Fibroblast of the aortic adventitia (primary cell): ENCODE data around the gene TMEM184B. TPM values are rescaled to one million over a fixed set of nuclear protein-coding genes. Genes with fewer than 3 reads are reported as not detected.

Source experiments
- DNase-seq: peaks from one replicate; pipeline ENCODE4 v3.0.0-alpha.2; 2010; ENCODE audit warnings: low read depth
- H3K4me3 ChIP-seq: 2 replicates; pipeline ENCODE4 v1.5.1; 2011; ENCODE audit warnings: low read depth, mild to moderate bottlenecking, control low read depth, low read length, moderate library complexity
- total RNA-seq: library from RNA; depleted of rRNA; stranded (reverse); fragments of >200 nt; gene quantifications from 2 replicates; pipeline ENCODE4 v1.2.3, GENCODE V29; 2012; ENCODE audit warnings: low replicate concordance
- TF ChIP-seq, protein P1 (sequence below): IDR thresholded peaks from 2 replicates; pipeline ENCODE4 v1.5.1; 2011; ENCODE audit warnings: mild to moderate bottlenecking, low read length, control low read depth, inconsistent platforms; ENCODE audit not compliant: insufficient read depth

The TMEM184B gene
- total RNA-seq, 1 donor = 46.0 TPM

DNA sequence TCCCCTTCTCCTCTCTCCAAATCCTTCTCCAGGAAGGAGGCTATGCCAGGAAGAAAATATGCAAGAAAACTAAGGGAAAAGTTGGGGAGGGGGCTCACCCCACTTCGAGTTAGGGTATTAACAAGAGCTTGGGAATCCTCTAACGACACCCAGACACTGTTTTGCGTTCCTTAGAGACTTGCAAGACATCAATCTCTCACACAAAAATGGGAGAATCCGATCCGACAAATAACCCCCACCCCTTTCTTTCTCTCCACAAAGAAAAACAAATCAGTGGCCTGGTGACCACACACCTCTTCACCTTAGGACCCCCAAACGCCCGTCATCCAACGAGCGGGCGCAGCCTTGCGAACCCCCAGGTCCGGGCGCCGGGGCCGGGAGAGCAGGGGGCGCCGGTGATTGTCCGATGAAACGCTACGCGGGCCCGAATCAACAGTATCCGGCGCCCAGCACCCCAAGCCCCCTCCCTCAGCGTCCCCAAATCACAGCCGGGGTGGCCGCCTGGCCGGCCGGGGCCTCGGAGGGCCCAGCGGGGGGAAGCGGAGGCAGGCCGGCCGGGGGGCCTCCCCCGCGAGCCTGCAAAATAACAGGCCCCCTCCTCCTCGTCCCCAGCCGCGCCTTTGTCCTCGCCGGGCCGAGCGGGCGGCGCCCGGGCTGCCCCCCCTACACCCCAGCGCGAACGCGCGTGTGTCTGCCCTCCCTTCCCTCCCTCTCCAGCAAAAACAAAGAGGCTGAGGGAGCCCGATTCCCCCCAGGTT is 43.7 kb upstream of the TMEM184B start:
- DNase-seq = peak; percentile 58
- peak overlapping the region; percentile 80 for H3K4me3 ChIP-seq
- TF ChIP-seq, protein P1, sequence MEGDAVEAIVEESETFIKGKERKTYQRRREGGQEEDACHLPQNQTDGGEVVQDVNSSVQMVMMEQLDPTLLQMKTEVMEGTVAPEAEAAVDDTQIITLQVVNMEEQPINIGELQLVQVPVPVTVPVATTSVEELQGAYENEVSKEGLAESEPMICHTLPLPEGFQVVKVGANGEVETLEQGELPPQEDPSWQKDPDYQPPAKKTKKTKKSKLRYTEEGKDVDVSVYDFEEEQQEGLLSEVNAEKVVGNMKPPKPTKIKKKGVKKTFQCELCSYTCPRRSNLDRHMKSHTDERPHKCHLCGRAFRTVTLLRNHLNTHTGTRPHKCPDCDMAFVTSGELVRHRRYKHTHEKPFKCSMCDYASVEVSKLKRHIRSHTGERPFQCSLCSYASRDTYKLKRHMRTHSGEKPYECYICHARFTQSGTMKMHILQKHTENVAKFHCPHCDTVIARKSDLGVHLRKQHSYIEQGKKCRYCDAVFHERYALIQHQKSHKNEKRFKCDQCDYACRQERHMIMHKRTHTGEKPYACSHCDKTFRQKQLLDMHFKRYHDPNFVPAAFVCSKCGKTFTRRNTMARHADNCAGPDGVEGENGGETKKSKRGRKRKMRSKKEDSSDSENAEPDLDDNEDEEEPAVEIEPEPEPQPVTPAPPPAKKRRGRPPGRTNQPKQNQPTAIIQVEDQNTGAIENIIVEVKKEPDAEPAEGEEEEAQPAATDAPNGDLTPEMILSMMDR = no peak

DNA sequence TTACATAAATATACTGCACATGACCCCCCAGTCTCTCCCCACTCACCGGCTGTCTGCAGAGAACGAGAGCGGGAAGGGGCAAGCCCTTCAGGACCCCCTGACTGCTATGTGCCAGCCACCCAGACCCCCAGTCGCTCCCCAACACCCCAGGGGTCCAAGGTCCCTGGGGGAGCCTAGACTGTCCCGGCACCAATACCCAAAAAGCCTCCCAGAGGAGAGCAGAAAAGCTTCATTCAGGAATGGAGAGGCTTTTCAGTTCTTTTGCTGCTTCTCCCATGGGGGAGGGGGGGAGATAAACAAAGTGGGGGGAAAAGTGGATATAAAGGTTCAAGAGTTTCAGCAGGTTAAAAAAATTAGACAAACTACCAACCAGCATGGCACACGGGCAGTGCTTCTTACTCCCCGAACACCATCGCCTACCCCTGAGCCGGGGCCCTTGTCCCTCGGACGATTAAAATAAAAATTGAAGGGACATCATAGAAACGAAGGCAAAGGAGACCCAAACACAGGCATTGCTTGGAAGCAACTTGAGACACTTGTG is 43.1 kb upstream of the TMEM184B start:
- H3K4me3 ChIP-seq = peak overlapping the region; percentile 80
- no peak for DNase-seq
- TF ChIP-seq, protein P1 = no peak

DNA sequence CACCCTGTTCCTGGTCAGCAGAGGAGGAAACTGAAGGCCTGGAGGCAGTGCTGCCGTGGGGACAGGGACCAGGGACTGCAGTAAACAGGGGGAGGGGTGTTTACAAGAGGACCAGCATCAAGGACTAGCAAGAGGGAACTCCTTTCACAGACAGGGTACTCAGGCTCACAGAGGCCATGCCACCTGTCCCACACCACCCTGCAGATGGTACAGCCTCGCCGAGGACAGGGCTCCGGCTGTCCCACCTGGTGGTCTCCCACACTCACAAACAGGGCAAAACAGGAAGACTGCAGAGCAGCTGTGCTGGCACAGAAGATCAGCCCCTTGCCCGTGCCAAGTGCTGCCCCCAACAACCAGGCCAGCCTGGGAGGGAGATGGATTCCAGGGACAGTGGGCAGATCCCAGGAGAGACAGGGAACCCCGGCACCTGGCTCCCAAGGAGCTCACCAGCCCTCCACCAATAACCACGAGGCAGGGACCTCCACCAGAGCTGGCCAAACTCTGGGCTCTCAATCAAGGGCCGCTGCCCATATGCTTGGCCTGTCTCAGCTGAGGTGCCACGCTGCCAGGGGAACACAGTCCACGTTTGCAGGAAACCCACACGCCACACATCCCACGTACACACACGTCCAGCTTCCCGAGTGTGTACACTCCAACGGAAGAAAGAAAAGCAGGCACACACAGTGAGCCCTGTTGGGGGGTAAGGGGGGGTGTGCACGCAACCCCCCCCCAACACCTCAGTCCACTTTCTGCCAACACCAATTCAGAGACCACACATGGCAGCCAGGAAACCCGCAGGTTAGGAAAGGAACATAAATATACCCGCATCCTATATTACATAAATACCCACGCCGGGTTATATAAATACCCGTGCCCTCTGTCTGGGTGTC is 42.4 kb upstream of the TMEM184B start:
- H3K4me3 ChIP-seq = peak overlapping the region; percentile 80
- peak; percentile 32 for DNase-seq
- TF ChIP-seq, protein P1 = no peak

DNA sequence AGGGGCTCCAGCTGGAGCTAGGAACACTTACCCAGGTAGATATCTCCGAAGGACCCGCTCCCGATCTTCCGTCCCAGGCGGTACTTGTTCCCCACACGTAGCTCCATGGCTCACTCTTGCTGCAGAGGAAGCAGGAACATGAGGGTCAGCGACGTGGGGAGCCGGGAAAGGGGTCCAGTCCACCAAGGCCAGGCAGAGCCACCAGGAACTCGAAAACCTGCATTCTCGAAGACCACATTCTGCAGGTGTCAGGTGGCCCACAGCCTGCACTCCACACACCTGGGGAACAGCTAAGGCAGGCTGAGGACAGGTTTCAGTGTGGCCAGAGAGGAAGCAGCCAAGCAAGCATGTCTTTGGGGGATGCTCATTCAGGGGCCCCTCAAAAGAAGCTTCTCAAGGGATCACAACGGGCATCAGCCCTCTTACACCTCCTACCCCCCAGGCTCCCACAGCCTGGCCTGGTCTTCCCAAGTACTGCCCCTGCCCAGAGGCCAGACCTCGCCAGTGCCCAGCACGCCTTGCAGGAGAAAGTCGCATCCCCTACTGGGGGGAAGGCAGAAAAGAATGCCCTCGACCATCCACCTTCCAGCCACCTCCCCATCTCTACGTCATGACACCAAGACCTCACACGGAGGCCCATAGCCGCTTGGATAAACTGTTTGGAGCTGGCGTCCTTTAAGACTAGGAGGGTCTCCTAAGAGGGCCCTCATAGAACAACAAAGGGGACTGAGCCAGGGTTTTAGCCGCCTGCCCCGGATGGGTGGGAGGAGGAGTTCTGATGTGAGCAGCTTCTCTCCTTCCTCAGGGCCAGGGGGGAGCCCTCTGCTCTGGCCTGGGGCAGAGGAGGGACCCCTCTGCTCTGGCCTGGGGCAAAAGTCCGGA is 41.5 kb upstream of the TMEM184B start:
- TF ChIP-seq, protein P1 = no peak
- peak; percentile 39 for DNase-seq
- peak overlapping the region; percentile 80 for H3K4me3 ChIP-seq

DNA sequence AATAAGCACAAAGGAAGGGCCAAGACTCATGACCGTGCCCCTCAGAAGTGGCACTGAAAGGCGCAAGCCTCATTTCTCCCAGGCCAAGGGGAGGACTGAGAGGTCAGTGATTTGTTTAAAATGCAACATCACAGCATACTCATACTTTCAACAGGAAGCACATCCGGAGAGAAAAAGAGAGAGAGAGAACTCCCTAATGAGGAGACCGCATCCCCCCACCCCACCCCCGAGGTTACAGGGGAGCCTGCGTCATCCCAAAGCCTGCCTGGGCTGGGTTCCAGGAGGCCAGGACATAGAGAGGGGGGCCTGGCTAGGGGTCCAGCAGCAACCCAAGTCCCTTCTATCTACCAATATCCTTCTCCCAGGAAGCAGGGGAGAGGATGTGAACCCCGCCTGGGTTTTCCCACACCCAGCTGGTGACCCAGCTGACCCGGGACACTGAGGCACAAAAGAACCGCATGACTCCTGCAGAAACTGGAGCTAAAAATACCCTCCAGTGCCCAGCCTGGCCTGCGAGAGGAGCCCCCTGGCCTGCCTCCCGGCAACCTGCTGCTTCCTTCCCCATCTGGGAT is 40.7 kb upstream of the TMEM184B start:
- H3K4me3 ChIP-seq = peak overlapping the region; percentile 80
- TF ChIP-seq, protein P1 = no peak
- peak; percentile 82 for DNase-seq
